HepG2 (cell line): ENCODE measurements around the gene CBLN3. TPM values are rescaled to one million over a fixed set of nuclear protein-coding genes. Genes with fewer than 3 reads are reported as not detected.

Experiments used
- CBX2 ChIP-seq, 2 experiments: fragments of 200-600 bp in 1 of 2; sonication (generic); formaldehyde crosslinking in 1 of 2; IDR thresholded peaks; 2 replicates each; pipeline versions ENCODE4 v1.7.0 to v1.8.1; 2018 to 2022; ENCODE audit warnings: low read depth in 2 of 2, low read length in 1 of 2, mild to moderate bottlenecking in 1 of 2, missing genetic modification reagents in 1 of 2
- CHD4 ChIP-seq: fragments of 200-600 bp; sonication (generic); IDR thresholded peaks from 2 replicates; pipeline ENCODE4 v1.7.0; 2017; ENCODE audit warnings: mild to moderate bottlenecking, low read length, borderline replicate concordance
- DPF2 ChIP-seq: sonication (generic); formaldehyde crosslinking; IDR thresholded peaks from 2 replicates; pipeline ENCODE4 v1.4.0; 2020; ENCODE audit warnings: mild to moderate bottlenecking, low read depth, missing genetic modification reagents, borderline replicate concordance
- FOXP4 ChIP-seq: sonication (generic); formaldehyde crosslinking; IDR thresholded peaks from 2 replicates; pipeline ENCODE4 v1.4.0; 2020; ENCODE audit warnings: missing genetic modification reagents
- HES4 ChIP-seq: sonication (generic); formaldehyde crosslinking; IDR thresholded peaks from 2 replicates; pipeline ENCODE4 v1.9.0; 2021; ENCODE audit warnings: mild to moderate bottlenecking, missing genetic modification reagents, borderline replicate concordance
- ISL2 ChIP-seq: sonication (generic); formaldehyde crosslinking; IDR thresholded peaks from 2 replicates; pipeline ENCODE4 v1.5.0; 2020; ENCODE audit warnings: missing genetic modification reagents
- KLF11 ChIP-seq: IDR thresholded peaks from 2 replicates; pipeline ENCODE4 v1.6.1; 2016; ENCODE audit warnings: missing compliant biosample characterization
- MED1 ChIP-seq: sonication (generic); formaldehyde crosslinking; IDR thresholded peaks from 2 replicates; pipeline ENCODE4 v1.4.0; 2020; ENCODE audit warnings: missing genetic modification reagents
- MEIS2 ChIP-seq: sonication (generic); formaldehyde crosslinking; IDR thresholded peaks from 2 replicates; pipeline ENCODE4 v1.9.0; 2021; ENCODE audit warnings: mild to moderate bottlenecking, missing genetic modification reagents
- NCOA2 ChIP-seq: sonication (generic); formaldehyde crosslinking; IDR thresholded peaks from 2 replicates; pipeline ENCODE4 v1.8.0; 2022; ENCODE audit warnings: inconsistent platforms
- NCOR1 ChIP-seq: fragments of 200-600 bp; sonication (generic); IDR thresholded peaks from 2 replicates; pipeline ENCODE4 v1.7.0; 2017; ENCODE audit warnings: antibody characterized with exemption, low read length, borderline replicate concordance
- PHF8 ChIP-seq: sonication (generic); formaldehyde crosslinking; IDR thresholded peaks from 2 replicates; pipeline ENCODE4 v1.5.0; 2020; ENCODE audit warnings: missing genetic modification reagents
- POGZ ChIP-seq: sonication (generic); formaldehyde crosslinking; IDR thresholded peaks from 2 replicates; pipeline ENCODE4 v1.4.0; 2020; ENCODE audit warnings: mild to moderate bottlenecking, missing genetic modification reagents
- RFXAP ChIP-seq: sonication (generic); formaldehyde crosslinking; IDR thresholded peaks from 2 replicates; pipeline ENCODE4 v1.4.0; 2020; ENCODE audit warnings: missing genetic modification reagents, borderline replicate concordance
- SUZ12 ChIP-seq: fragments of 150-350 bp; IDR thresholded peaks from 2 replicates; pipeline ENCODE4 v1.6.1; 2014; ENCODE audit warnings: low read depth, low read length
- TARDBP ChIP-seq: sonication (generic); formaldehyde crosslinking; IDR thresholded peaks from 2 replicates; pipeline ENCODE4 v1.8.0; 2022; ENCODE audit warnings: mild to moderate bottlenecking, missing genetic modification reagents
- WIZ ChIP-seq: sonication (generic); formaldehyde crosslinking; IDR thresholded peaks from 2 replicates; pipeline ENCODE4 v1.5.1; 2020; ENCODE audit warnings: mild to moderate bottlenecking, missing genetic modification reagents
- ZFY ChIP-seq: sonication (generic); formaldehyde crosslinking; IDR thresholded peaks from 2 replicates; pipeline ENCODE4 v1.4.0; 2020; ENCODE audit warnings: missing genetic modification reagents
- ZMYM2 ChIP-seq: sonication (generic); formaldehyde crosslinking; IDR thresholded peaks from 2 replicates; pipeline ENCODE4 v1.8.0; 2022; ENCODE audit warnings: mild to moderate bottlenecking, missing genetic modification reagents
- ZNF614 ChIP-seq: IDR thresholded peaks from 2 replicates; pipeline ENCODE4 v1.6.1; 2018; ENCODE audit warnings: missing biosample characterization, missing genetic modification reagents, inconsistent platforms, borderline replicate concordance
- ZNF710 ChIP-seq: sonication (generic); formaldehyde crosslinking; IDR thresholded peaks from 2 replicates; pipeline ENCODE4 v1.5.0; 2020; ENCODE audit warnings: mild to moderate bottlenecking, missing genetic modification reagents, borderline replicate concordance
- polyA plus RNA-seq, 8 experiments: library from polyadenylated mRNA; depleted of rRNA in 3 of 8; stranded (reverse) in 7 of 8; unstranded in 1 of 8; fragments of >200 nt; fragmentation: Illumina TruSeq in 4 of 8; extraction: Trizol in 4 of 8; gene quantifications; 2 replicates each; pipeline versions ENCODE4 v1.2.1 to v1.2.3, GENCODE V29; 2011 to 2016; ENCODE audit warnings: low read depth in 4 of 8, missing spikeins in 1 of 8, mixed read lengths in 1 of 8; ENCODE audit not compliant: insufficient read depth in 1 of 8
- total RNA-seq, 5 experiments: library from RNA; depleted of rRNA; stranded (reverse); fragments of >200 nt; fragmentation: Illumina TruSeq; extraction: Trizol; gene quantifications; 2 replicates each; pipeline ENCODE4 v1.2.3, GENCODE V29; 2016; ENCODE audit warnings: low read depth in 1 of 5
- TF ChIP-seq, protein P1 (sequence below): sonication (generic); formaldehyde crosslinking; IDR thresholded peaks from 2 replicates; pipeline ENCODE4 v1.9.0; 2021; ENCODE audit warnings: missing genetic modification reagents, borderline replicate concordance

The CBLN3 gene
- total and polyA plus RNA-seq, 2 of the 13 experiments (the other 11 are each of a cell fraction or from before 2014, with no cell fraction given) = 0.66 to 0.98 TPM

DNA sequence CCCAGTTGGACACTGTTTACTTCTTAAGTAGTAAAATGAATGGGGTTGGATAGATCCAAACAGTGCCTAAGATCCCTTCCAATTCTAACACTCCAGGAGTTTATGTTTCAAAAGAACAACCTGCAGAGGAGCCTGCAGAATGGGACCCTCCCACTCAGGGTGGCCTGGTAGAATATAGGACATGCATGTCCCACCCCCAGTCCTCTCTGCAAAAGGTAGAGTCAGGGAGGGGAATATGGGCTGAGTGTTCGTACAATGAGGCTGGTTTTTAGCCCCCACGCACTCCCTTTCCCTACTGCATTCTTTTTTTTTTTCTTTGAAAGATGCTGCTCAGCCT, 42.5 kb downstream of the CBLN3 start (continued):
- peak; percentile 1; the same call in 1 of the 2 replicates for TF ChIP-seq FOXP4 (CRISPR knock-in tag)
- TF ChIP-seq KLF11 (CRISPR knock-in tag) = no peak
- no peak for TF ChIP-seq SUZ12
- 0 out of 2 replicates have a peak, but pooled peaks have one; percentile 9 for TF ChIP-seq MED1 (CRISPR knock-in tag)
- TF ChIP-seq ZNF614 (CRISPR knock-in tag) = 0 out of 2 replicates have a peak, but pooled peaks have one; percentile 8
- no peak for TF ChIP-seq POGZ (CRISPR knock-in tag)
- peak; percentile 25; the same call in 1 of the 2 replicates for TF ChIP-seq WIZ (CRISPR knock-in tag)
- no peak for TF ChIP-seq HES4 (CRISPR knock-in tag)
- 0 out of 2 replicates have a peak, but pooled peaks have one; percentile 6 for TF ChIP-seq ZNF710 (CRISPR knock-in tag)
- TF ChIP-seq ZMYM2 (CRISPR knock-in tag) = peak; percentile 6; the same call in 1 of the 2 replicates
- TF ChIP-seq PHF8 (CRISPR knock-in tag) = 0 out of 2 replicates have a peak, but pooled peaks have one; percentile 5
- TF ChIP-seq NCOA2 = no peak
- TF ChIP-seq MEIS2 = 0 out of 2 replicates have a peak, but pooled peaks have one; percentile 6
- no peak for TF ChIP-seq DPF2 (CRISPR knock-in tag)
- TF ChIP-seq RFXAP (CRISPR knock-in tag) = 0 out of 2 replicates have a peak, but pooled peaks have one; percentile 58
- 0 out of 2 replicates have a peak, but pooled peaks have one; percentile 12 for TF ChIP-seq CHD4
- no peak for TF ChIP-seq CBX2 (IDR thresholded peaks at IDR 0.05; ENCODE audit: low read depth, low read length)
- peak; percentile 61; the same call in 1 of the 2 replicates for TF ChIP-seq CBX2 (CRISPR knock-in tag; IDR thresholded peaks at IDR 0.05; ENCODE audit: low read depth)
- TF ChIP-seq TARDBP (CRISPR knock-in tag) = 0 out of 2 replicates have a peak, but pooled peaks have one; percentile 12
- peak; percentile 6; the same call in 1 of the 2 replicates for TF ChIP-seq NCOR1
- TF ChIP-seq ISL2 (CRISPR knock-in tag) = 0 out of 2 replicates have a peak, but pooled peaks have one; percentile 2
- TF ChIP-seq, protein P1, sequence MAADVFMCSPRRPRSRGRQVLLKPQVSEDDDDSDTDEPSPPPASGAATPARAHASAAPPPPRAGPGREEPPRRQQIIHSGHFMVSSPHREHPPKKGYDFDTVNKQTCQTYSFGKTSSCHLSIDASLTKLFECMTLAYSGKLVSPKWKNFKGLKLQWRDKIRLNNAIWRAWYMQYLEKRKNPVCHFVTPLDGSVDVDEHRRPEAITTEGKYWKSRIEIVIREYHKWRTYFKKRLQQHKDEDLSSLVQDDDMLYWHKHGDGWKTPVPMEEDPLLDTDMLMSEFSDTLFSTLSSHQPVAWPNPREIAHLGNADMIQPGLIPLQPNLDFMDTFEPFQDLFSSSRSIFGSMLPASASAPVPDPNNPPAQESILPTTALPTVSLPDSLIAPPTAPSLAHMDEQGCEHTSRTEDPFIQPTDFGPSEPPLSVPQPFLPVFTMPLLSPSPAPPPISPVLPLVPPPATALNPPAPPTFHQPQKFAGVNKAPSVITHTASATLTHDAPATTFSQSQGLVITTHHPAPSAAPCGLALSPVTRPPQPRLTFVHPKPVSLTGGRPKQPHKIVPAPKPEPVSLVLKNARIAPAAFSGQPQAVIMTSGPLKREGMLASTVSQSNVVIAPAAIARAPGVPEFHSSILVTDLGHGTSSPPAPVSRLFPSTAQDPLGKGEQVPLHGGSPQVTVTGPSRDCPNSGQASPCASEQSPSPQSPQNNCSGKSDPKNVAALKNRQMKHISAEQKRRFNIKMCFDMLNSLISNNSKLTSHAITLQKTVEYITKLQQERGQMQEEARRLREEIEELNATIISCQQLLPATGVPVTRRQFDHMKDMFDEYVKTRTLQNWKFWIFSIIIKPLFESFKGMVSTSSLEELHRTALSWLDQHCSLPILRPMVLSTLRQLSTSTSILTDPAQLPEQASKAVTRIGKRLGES (CRISPR knock-in tag) = no peak
- 0 out of 2 replicates have a peak, but pooled peaks have one; percentile 3 for TF ChIP-seq ZFY (CRISPR knock-in tag)
